Mesenchymal stem cell (in vitro differentiated cells and primary cell): ENCODE measurements around the gene MEX3D.

Experiments
- DNase-seq: peaks from one replicate; pipeline ENCODE4 v3.0.0-alpha.2; 2013
- H2AFZ ChIP-seq: one replicate; pipeline ENCODE4 v1.6.1; 2013; ENCODE audit warnings: low read depth, mild to moderate bottlenecking, control low read depth, inconsistent platforms, low read length, moderate library complexity
- H2AK5ac ChIP-seq: 2 replicates; pipeline ENCODE4 v1.6.1; 2013; ENCODE audit warnings: low read length, moderate library complexity, mild to moderate bottlenecking, inconsistent platforms; ENCODE audit not compliant: severe bottlenecking
- H2BK120ac ChIP-seq: one replicate; pipeline ENCODE4 v1.6.1; 2013; ENCODE audit warnings: low read depth, mild to moderate bottlenecking, inconsistent platforms, low read length, moderate library complexity
- H2BK12ac ChIP-seq, 2 experiments: one replicate each; pipeline ENCODE4 v1.6.1; 2013; ENCODE audit warnings: inconsistent platforms in 2 of 2, low read length in 2 of 2, mild to moderate bottlenecking in 2 of 2, moderate library complexity in 2 of 2, control low read depth in 1 of 2
- H2BK15ac ChIP-seq: one replicate; pipeline ENCODE4 v1.6.1; 2013; ENCODE audit warnings: mild to moderate bottlenecking, low read depth, inconsistent platforms; ENCODE audit not compliant: poor library complexity, severe bottlenecking
- H2BK5ac ChIP-seq: 2 replicates; pipeline ENCODE4 v1.6.1; 2013; ENCODE audit warnings: low read depth, mild to moderate bottlenecking, low read length, control low read depth, inconsistent platforms; ENCODE audit not compliant: poor library complexity, severe bottlenecking
- H3K14ac ChIP-seq, 2 experiments: one replicate each; pipeline ENCODE4 v1.6.1; 2013; ENCODE audit warnings: inconsistent platforms in 2 of 2, low read length in 2 of 2, control low read depth in 1 of 2, mild to moderate bottlenecking in 1 of 2, moderate library complexity in 1 of 2
- H3K18ac ChIP-seq, 2 experiments: one replicate each; pipeline ENCODE4 v1.6.1; 2013; ENCODE audit warnings: inconsistent platforms in 2 of 2, low read length in 2 of 2, control low read depth in 1 of 2, low read depth in 1 of 2, mild to moderate bottlenecking in 1 of 2
- H3K23ac ChIP-seq, 2 experiments: one replicate each; pipeline ENCODE4 v1.6.1; 2013; ENCODE audit warnings: inconsistent platforms in 2 of 2, low read length in 2 of 2, mild to moderate bottlenecking in 2 of 2, moderate library complexity in 2 of 2, control low read depth in 1 of 2
- H3K27ac ChIP-seq: 2 replicates; pipeline ENCODE4 v1.5.1; 2013; ENCODE audit warnings: mild to moderate bottlenecking, moderate library complexity, low read length, control low read depth, inconsistent platforms; ENCODE audit not compliant: poor library complexity, severe bottlenecking
- H3K27me3 ChIP-seq, 2 experiments: 2 replicates each; pipeline versions ENCODE4 v1.6.1 to v1.7.0; 2013; ENCODE audit warnings: low read length in 2 of 2, mild to moderate bottlenecking in 2 of 2, moderate library complexity in 2 of 2, control low read depth in 1 of 2, inconsistent platforms in 1 of 2; ENCODE audit not compliant: control insufficient read depth in 1 of 2, insufficient read depth in 1 of 2
- H3K36me3 ChIP-seq, 2 experiments: 2 replicates each; pipeline versions ENCODE4 v1.6.1 to v1.7.0; 2013; ENCODE audit warnings: low read length in 2 of 2, control low read depth in 1 of 2, inconsistent platforms in 1 of 2, low read depth in 1 of 2, mild to moderate bottlenecking in 1 of 2; ENCODE audit not compliant: insufficient read depth in 2 of 2, control insufficient read depth in 1 of 2
- H3K4ac ChIP-seq, 2 experiments: one replicate each; pipeline ENCODE4 v1.6.1; 2013; ENCODE audit warnings: inconsistent platforms in 2 of 2, low read length in 2 of 2, mild to moderate bottlenecking in 2 of 2, moderate library complexity in 2 of 2, control low read depth in 1 of 2, low read depth in 1 of 2
- H3K4me1 ChIP-seq: 2 replicates; pipeline ENCODE4 v1.6.1; 2013; ENCODE audit warnings: low read depth, low read length, control low read depth; ENCODE audit not compliant: control insufficient read depth, insufficient read depth
- H3K4me2 ChIP-seq: 2 replicates; pipeline ENCODE4 v1.6.1; 2013; ENCODE audit warnings: low read length, mild to moderate bottlenecking, inconsistent platforms; ENCODE audit not compliant: poor library complexity, severe bottlenecking
- H3K4me3 ChIP-seq, 2 experiments: 2 replicates each; pipeline versions ENCODE4 v1.5.1 to v1.7.0; 2013; ENCODE audit warnings: low read length in 2 of 2, mild to moderate bottlenecking in 2 of 2, control low read depth in 1 of 2, low read depth in 1 of 2; ENCODE audit not compliant: insufficient read depth in 1 of 2
- H3K79me1 ChIP-seq: replicated peaks from 2 replicates; pipeline ENCODE4 v1.6.1; 2013; ENCODE audit warnings: mild to moderate bottlenecking, control low read depth, low read length, inconsistent platforms; ENCODE audit not compliant: poor library complexity, severe bottlenecking
- H3K9ac ChIP-seq: 2 replicates; pipeline ENCODE4 v1.7.0; 2013; ENCODE audit warnings: mild to moderate bottlenecking, low read length, moderate library complexity
- H3K9me3 ChIP-seq: 2 replicates; pipeline ENCODE4 v1.7.0; 2013; ENCODE audit warnings: mild to moderate bottlenecking, low read length; ENCODE audit not compliant: control insufficient read depth
- H4K8ac ChIP-seq: one replicate; pipeline ENCODE4 v1.6.1; 2013; ENCODE audit warnings: inconsistent platforms, mild to moderate bottlenecking, low read length, moderate library complexity
- H4K91ac ChIP-seq: one replicate; pipeline ENCODE4 v1.6.1; 2013; ENCODE audit warnings: mild to moderate bottlenecking, low read length, inconsistent platforms
- WGBS: methylation state at CpG from one replicate; pipeline ENCODE4 v1.1.7; 2013; ENCODE audit warnings: mixed read lengths; 5-methylcytosine and 5-hydroxymethylcytosine counted together

MEX3D gene

GRCh38 chr19:1582201-1582600 is 14.1 kb upstream of the MEX3D start:
- no peak overlapping the region for H2AK5ac ChIP-seq
- H3K27ac ChIP-seq, result no peak overlapping the region
- H2BK15ac ChIP-seq, result no peak overlapping the region
- no peak overlapping the region for H2BK120ac ChIP-seq
- no peak overlapping the region for H2BK5ac ChIP-seq
- 95% methylated on average over 8 of the region's 9 CpGs for WGBS
- H4K8ac ChIP-seq, result no peak overlapping the region
- no peak overlapping the region for H3K4ac ChIP-seq
- H3K9ac ChIP-seq, result no peak overlapping the region
- no peaks in the 10 kb centered on the region for H3K4me1 ChIP-seq
- no peak overlapping the region for H3K4me2 ChIP-seq
- no peak overlapping the region for H2AFZ ChIP-seq
- no peak overlapping the region for H3K4me3 ChIP-seq
- peaks cover 47% of the 10 kb centered on the region for H3K79me1 ChIP-seq
- H3K14ac ChIP-seq, result no peak overlapping the region
- H3K23ac ChIP-seq, result no peak overlapping the region
- H3K18ac ChIP-seq, result no peak overlapping the region
- no peaks in the 10 kb centered on the region for H3K27me3 ChIP-seq
- no peak overlapping the region for H4K91ac ChIP-seq
- no peaks in the 10 kb centered on the region for H3K9me3 ChIP-seq
- peaks cover 59 to 84% of the 10 kb centered on the region in 2 experiments for H3K36me3 ChIP-seq
- no peak overlapping the region for H2BK12ac ChIP-seq
- no peak for DNase-seq

GRCh38 chr19:1580957-1581356 is 12.8 kb upstream of the MEX3D start:
- H4K91ac ChIP-seq, result no peak overlapping the region
- no peak overlapping the region for H2BK120ac ChIP-seq
- no peaks in the 10 kb centered on the region for H3K9me3 ChIP-seq
- no peak overlapping the region for H2AFZ ChIP-seq
- H3K14ac ChIP-seq, result no peak overlapping the region
- no peak overlapping the region for H3K18ac ChIP-seq
- H3K27me3 ChIP-seq, result no peaks in the 10 kb centered on the region
- no peak overlapping the region for H3K4ac ChIP-seq
- no peak overlapping the region for H2BK12ac ChIP-seq
- no peak overlapping the region for H3K4me2 ChIP-seq
- H3K23ac ChIP-seq, result no peak overlapping the region
- DNase-seq, result no peak
- H2AK5ac ChIP-seq, result no peak overlapping the region
- H3K36me3 ChIP-seq, result peaks cover 66 to 91% of the 10 kb centered on the region in 2 experiments
- H3K79me1 ChIP-seq, result peaks cover 48% of the 10 kb centered on the region
- H3K27ac ChIP-seq, result no peak overlapping the region
- no peaks in the 10 kb centered on the region for H3K4me1 ChIP-seq
- no peak overlapping the region for H2BK5ac ChIP-seq
- H2BK15ac ChIP-seq, result no peak overlapping the region
- H3K4me3 ChIP-seq, result no peak overlapping the region
- no peak overlapping the region for H3K9ac ChIP-seq
- no peak overlapping the region for H4K8ac ChIP-seq
- 97% methylated on average over 22 of the region's 22 CpGs for WGBS

- Histone ChIP-seq H3K4ac (no peak overlapping the region), H2AK5ac (no peak overlapping the region), H3K36me3 (peaks cover 66 to 90% of the 10 kb centered on the region in 2 experiments), H3K4me1 (no peaks in the 10 kb centered on the region), H3K4me2 (no peak overlapping the region), H2BK12ac (no peak overlapping the region), H2BK15ac (no peak overlapping the region), H3K79me1 (peaks cover 48% of the 10 kb centered on the region), H3K9me3 (no peaks in the 10 kb centered on the region), H3K27ac (no peak overlapping the region), H3K18ac (no peak overlapping the region), H2BK5ac (no peak overlapping the region), H3K4me3 (no peak overlapping the region), H3K14ac (no peak overlapping the region), H4K91ac (no peak overlapping the region), H3K27me3 (no peaks in the 10 kb centered on the region), H4K8ac (no peak overlapping the region), H2AFZ (no peak overlapping the region), H3K9ac (no peak overlapping the region), H2BK120ac (no peak overlapping the region), H3K23ac (no peak overlapping the region)
- DNase-seq, result no peak
- 98% methylated on average over 20 of the region's 20 CpGs for WGBS
These were observed 12.3 kb upstream of the MEX3D start for GRCh38 chr19:1580382-1580781.

GRCh38 chr19:1579222-1579621 is 11.1 kb upstream of the MEX3D start:
- Histone ChIP-seq H4K8ac (no peak overlapping the region), H3K27me3 (no peaks in the 10 kb centered on the region), H3K36me3 (peaks cover 64 to 86% of the 10 kb centered on the region in 2 experiments), H4K91ac (peak overlapping the region; percentile 53), H3K9ac (no peak overlapping the region), H2BK120ac (no peak overlapping the region), H3K4me2 (no peak overlapping the region), H2AK5ac (no peak overlapping the region), H3K4ac (no peak overlapping the region), H3K4me1 (no peaks in the 10 kb centered on the region), H2BK15ac (no peak overlapping the region), H2BK12ac (no peak overlapping the region), H2AFZ (no peak overlapping the region), H3K14ac (no peak overlapping the region), H3K18ac (no peak overlapping the region), H3K9me3 (no peaks in the 10 kb centered on the region), H3K79me1 (peaks cover 39% of the 10 kb centered on the region), H2BK5ac (no peak overlapping the region), H3K23ac (no peak overlapping the region), H3K4me3 (no peak overlapping the region), H3K27ac (no peak overlapping the region)
- DNase-seq, result no peak
- 96% methylated on average over 20 of the region's 20 CpGs for WGBS
